GM18520 (cell line): Measurements from ENCODE around the gene RPS10.
"Not testable (repeated sequence)": the region's sequence is repeated elsewhere in the genome, so short reads cannot be mapped to it uniquely, and the experiment has no call there.

Experiments used
- ATAC-seq: cut with Tn5 transposase; IDR thresholded peaks from one replicate; pipeline ENCODE4 v1.9.1; 2021; ENCODE audit not compliant: unreplicated experiment

RPS10 gene

GRCh38 chr6:34374069-34374468 lies 51.8 kb downstream of the RPS10 start:
- ATAC-seq = no peak

- ATAC-seq = no peak
These were observed 52.4 kb downstream of the RPS10 start for GRCh38 chr6:34373511-34373910.

DNA sequence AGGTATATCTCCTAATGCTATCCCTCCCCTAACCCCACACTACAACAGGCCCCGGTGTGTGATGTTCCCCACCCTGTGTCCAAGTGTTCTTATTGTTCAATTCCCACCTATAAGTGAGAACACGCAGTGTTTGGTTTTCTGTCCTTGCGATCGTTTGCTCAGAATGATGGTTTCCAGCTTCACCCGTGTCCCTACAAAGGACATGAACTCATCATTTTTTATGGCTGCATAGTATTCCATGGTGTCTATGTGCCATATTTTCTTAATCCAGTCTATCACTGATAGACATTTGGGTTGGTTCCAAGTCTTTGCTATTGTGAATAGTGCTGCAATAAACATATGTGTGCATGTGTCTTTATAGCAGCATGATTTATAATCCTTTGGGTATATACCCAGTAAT lies 54.0 kb downstream of the RPS10 start:
- not testable (repeated sequence) for ATAC-seq

DNA sequence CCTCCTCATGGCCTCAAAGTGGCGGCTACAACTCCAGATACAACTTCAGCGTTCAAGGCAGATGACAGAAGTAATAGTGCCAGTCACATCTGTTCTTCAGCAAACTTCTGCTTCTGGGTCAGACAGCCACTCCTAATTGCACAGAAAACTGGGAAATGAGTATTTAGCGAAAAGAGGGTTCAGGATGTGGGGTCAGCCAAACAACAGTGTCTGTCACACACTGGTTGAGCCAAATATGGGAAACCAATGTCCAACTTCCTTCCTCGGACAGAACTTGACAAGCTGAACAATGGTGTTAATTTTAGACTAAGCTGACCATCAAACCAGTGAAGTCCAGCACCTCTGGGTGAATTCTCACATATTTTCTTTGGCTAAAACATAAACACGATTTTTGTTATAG lies 55.5 kb downstream of the RPS10 start:
- no peak for ATAC-seq

DNA sequence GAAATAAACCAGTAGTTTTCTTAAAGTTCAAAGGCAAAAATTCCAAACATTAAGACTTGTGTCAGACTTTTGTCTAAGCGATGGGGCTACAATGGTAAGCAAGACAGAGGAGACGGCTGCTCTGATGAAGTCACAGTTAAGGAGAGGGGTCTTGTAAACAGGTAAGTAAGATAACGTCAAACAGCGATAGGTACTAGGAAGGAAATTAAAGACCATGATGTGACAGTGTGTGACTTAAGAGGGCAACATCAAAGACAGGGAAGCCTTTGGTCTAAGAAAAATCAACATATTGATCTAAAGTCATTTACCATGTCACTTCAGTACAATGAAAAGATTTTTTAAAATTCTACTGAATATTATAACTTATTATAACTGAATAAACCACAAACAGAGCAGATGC lies 56.5 kb downstream of the RPS10 start:
- no peak for ATAC-seq
